HFFc6 (cell line): ENCODE results near the gene MEGF8. TPM values are rescaled to one million over a fixed set of nuclear protein-coding genes. Genes with fewer than 3 reads are reported as not detected.

ENCODE experiments used
- DNase-seq: peaks from one replicate; pipeline ENCODE4 v3.0.0-alpha.2; 2018
- H3K27ac Mint-ChIP-seq: 2 replicates; pipeline ENCODE4 v1.8.0; 2020; ENCODE audit warnings: mild to moderate bottlenecking, mixed read lengths
- H3K27me3 Mint-ChIP-seq: 2 replicates; pipeline ENCODE4 v1.8.0; 2021; ENCODE audit warnings: mild to moderate bottlenecking, moderate library complexity, mixed read lengths; ENCODE audit not compliant: insufficient read depth
- H3K36me3 Mint-ChIP-seq: 2 replicates; pipeline ENCODE4 v1.8.0; 2021; ENCODE audit warnings: low read depth, mixed read lengths
- H3K4me1 Mint-ChIP-seq: 2 replicates; pipeline ENCODE4 v1.8.0; 2020; ENCODE audit warnings: low read depth, mixed read lengths
- H3K4me3 Mint-ChIP-seq: 2 replicates; pipeline ENCODE4 v1.8.0; 2020; ENCODE audit warnings: mild to moderate bottlenecking, moderate library complexity, mixed read lengths
- H3K9me3 Mint-ChIP-seq: 2 replicates; pipeline ENCODE4 v1.8.0; 2020; ENCODE audit warnings: mild to moderate bottlenecking, mixed read lengths
- CTCF ChIP-seq: fragments of 200-600 bp; sonication (generic); IDR thresholded peaks from 2 replicates; pipeline ENCODE4 v1.5.0; 2021; ENCODE audit warnings: antibody characterized with exemption, mild to moderate bottlenecking
- total RNA-seq, 6 experiments: library from RNA; stranded (reverse); fragmentation: NEBNext Ultra II Directional; extraction: Animal tissue kit (Norgen Biotek cat#: 25700); gene quantifications; 2 replicates in 1 of 6; 3 replicates in 5 of 6; pipeline ENCODE4 v1.2.3, GENCODE V29; 2021

Gene MEGF8
- total RNA-seq, 6 experiments from 2014 or later = 17.7 to 23.6 (median 18.8) TPM

DNA sequence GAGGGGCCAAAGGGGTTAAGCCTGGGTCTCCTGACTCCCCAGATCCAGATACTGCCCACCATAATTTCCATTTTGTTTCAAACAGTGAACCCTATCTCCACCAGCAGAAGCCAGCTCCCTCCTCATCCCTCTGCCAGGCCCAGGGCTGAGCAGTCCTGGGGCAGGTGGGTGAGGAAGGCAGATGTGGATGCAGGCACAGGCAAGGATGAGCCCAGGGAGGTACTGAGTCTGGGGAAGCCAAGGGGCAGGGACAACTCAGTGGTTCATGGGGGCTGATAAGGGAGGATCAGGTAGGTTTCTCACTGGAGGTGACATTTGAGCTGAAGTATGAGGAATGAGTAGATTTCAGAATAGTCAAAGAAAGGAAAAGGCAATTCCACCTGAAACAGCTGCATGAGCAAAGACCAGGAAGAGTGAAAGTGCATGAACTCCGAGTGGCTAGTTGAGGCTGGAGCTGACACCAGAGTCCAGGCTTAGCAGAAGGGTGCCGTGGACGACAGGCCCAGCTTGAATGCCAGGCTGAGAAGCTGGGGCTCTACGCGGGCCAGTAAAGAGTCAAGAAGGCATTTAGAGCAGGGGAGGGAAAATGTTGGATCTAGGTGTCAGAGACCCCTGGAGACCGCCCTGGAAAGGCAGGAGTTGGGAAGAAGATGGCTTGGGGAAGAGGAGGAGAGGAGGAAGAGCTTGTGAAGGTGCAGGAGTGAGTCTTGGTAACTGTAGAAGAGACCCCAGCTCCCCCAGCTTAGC is 46.1 kb upstream of the MEGF8 start:
- DNase-seq = no peak
- Mint-ChIP-seq H3K9me3 (no peaks in the 10 kb centered on the region), H3K4me1 (peaks cover 52% of the 10 kb centered on the region), H3K36me3 (peaks cover 20% of the 10 kb centered on the region), H3K27ac (peak overlapping the region; percentile 94), H3K4me3 (peak overlapping the region; percentile 93), H3K27me3 (peaks cover 9% of the 10 kb centered on the region)
- TF ChIP-seq CTCF = no peak

DNA sequence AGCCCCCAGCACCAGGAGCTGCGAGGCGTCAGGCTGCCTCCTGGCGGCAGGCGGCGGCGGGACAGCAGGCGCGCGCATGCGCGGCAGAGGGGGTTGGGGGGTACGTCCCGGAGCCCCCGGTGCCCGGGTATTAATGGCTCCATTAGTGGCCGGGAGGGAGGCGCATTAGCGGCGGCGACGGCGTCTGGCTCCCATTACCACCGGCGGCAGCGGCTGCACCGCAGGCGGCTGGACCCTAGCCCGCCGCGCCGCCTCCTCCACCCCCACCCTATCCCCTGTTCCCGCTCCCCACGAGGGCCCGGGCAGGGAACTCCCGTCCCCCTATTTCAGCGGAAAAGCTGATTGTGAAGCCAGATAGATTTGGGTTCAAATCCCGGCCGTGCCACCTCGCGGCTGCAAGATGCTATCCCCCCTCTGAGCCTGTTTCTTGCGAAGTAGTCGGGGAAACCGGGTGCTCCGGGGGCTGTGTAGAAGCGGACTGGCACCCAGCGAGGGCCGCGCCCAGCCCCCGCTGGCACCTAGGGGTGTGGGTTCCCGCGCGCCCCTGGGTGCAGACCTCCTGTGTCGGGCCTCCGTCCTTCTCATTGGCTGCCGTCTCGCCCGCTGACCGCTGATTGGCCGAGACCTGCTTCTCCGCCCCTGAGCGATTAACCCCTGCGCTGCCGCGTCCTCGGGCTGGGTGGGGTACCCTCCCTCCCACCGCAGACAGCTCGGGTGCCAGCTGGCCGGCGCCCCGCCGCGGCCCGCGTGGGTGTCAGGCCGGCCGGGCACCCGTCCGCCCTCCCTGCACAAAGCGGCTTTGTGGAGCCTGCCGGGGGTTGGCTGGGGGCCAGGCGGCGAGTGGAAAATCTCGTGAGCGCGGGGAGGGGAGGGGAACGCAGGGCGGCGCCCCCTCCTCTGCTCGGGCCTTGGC is 45.3 kb upstream of the MEGF8 start:
- H3K4me3 Mint-ChIP-seq = peak overlapping the region; percentile 93
- H3K4me1 Mint-ChIP-seq = peaks cover 50% of the 10 kb centered on the region
- TF ChIP-seq CTCF = peak; percentile 95
- peaks cover 9% of the 10 kb centered on the region for H3K27me3 Mint-ChIP-seq
- peak overlapping the region; percentile 94 for H3K27ac Mint-ChIP-seq
- DNase-seq = peak; percentile 87
- H3K36me3 Mint-ChIP-seq = peaks cover 14% of the 10 kb centered on the region
- no peaks in the 10 kb centered on the region for H3K9me3 Mint-ChIP-seq

DNA sequence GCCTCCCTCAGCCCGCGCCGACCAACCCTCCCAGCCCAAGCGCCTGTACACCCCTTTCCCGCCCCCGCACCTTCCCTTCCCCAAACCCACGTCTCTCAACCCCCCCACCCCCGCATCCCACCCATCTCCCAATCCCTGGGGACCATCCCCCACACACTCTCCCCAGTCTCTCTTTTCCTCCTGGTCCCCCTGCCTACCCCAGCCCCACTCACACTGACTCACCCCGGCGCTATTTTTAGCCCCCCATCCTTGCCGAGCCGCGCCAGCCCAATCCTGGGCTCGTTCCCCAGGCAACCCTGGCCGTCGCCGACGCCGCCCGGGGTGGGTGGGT is 44.7 kb upstream of the MEGF8 start:
- Mint-ChIP-seq H3K27ac (peak overlapping the region; percentile 91; the same call in 1 of the 2 replicates), H3K27me3 (peaks cover 9% of the 10 kb centered on the region), H3K4me3 (peak overlapping the region; percentile 78), H3K36me3 (peaks cover 12% of the 10 kb centered on the region; the same call in 1 of the 2 replicates), H3K4me1 (peaks cover 53% of the 10 kb centered on the region), H3K9me3 (no peaks in the 10 kb centered on the region)
- no peak for DNase-seq
- no peak for TF ChIP-seq CTCF

DNA sequence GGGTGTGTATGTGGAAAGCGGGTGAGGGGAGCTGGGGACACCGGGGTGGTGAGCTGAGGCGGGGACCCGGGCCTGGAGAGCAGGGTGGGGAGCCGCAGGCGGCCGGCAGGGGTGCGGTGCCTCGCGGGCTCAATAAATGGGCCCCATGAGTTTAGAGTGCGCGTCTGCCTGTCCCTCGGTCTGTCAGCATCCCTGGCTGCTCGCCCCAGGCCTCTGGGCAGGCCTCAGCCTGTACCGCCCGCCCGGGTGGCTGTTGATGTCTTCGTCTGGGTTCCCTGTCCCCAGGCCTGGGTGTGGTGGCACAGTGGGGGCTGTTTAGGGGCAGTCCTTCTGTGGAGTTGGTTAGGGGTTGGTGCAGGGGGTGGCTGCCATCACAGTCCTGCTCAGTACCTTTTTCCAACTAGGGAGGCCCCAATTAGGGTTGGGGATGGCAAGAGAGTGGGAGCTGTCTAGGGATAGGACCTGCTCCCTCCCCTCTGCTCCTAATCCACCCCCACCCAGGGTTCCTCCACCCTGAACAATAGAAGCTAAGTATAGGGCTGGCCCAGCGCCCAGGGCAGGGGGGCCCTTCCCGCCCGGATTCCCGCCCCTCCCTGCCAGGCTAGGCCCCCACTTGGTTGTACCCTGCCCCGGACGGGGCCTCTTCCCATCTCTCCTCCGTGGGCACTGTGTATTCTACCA is 44.1 kb upstream of the MEGF8 start:
- Mint-ChIP-seq H3K9me3 (no peaks in the 10 kb centered on the region), H3K36me3 (peaks cover 7% of the 10 kb centered on the region; the same call in 1 of the 2 replicates), H3K4me3 (peak overlapping the region; percentile 78), H3K27me3 (peaks cover 9% of the 10 kb centered on the region), H3K27ac (peak overlapping the region; percentile 91), H3K4me1 (peaks cover 53% of the 10 kb centered on the region)
- peak; percentile 33; the same call in 1 of the 2 replicates for TF ChIP-seq CTCF
- DNase-seq = no peak
